ENCODE data around the gene TMEM184C. TPM values are rescaled to one million over a fixed set of nuclear protein-coding genes. Genes with fewer than 3 reads are reported as not detected.

TMEM184C gene
- total RNA-seq, 4 donors from 2014 or later: 15.4 to 22.1 (median 16.6) TPM

GRCh38 chr4:147714575-147715401, 97.6 kb downstream of the TMEM184C start:
- Histone ChIP-seq H3K27ac (replicated peaks in 1 of 4) (peak overlapping the region in 2 of 4 donors; percentile 23 to 24), H3K4me3 (no peak overlapping the region), H3K9me3 (no peaks in the 10 kb centered on the region), H3K4me1 (peaks cover 4 to 15% (median 9%) of the 10 kb centered on the region in 4 donors), H3K27me3 (no peaks in the 10 kb centered on the region), H3K36me3 (no peaks in the 10 kb centered on the region)
- 89% methylated on average over 8 of the region's 8 CpGs for WGBS
- intact Hi-C loops (cut with DNase I): no loop called here
- peak; percentile 84 for DNase-seq (ENCODE audit: extremely low spot score)
- TF ChIP-seq EP300 (IDR thresholded peaks at IDR 0.05): no peak
- no peak for TF ChIP-seq CTCF (IDR thresholded peaks at IDR 0.05)
- no peak for TF ChIP-seq POLR2A (IDR thresholded peaks at IDR 0.05; ENCODE audit: low read depth)
- TF ChIP-seq POLR2AphosphoS5 (IDR thresholded peaks at IDR 0.05): peak in 1 of 2 donors; percentile 44

GRCh38 chr4:147717878-147718277, 100.7 kb downstream of the TMEM184C start:
- 74% methylated on average over 1 of the region's 1 CpG for WGBS
- H3K27me3 ChIP-seq: no peaks in the 10 kb centered on the region
- no peak for DNase-seq (ENCODE audit: extremely low spot score)
- no peak overlapping the region for H3K27ac ChIP-seq (replicated peaks in 1 of 4)
- no peak overlapping the region for H3K4me3 ChIP-seq
- TF ChIP-seq EP300 (IDR thresholded peaks at IDR 0.05) (no peak), POLR2AphosphoS5 (IDR thresholded peaks at IDR 0.05) (no peak), POLR2A (IDR thresholded peaks at IDR 0.05; ENCODE audit: low read depth) (no peak), CTCF (IDR thresholded peaks at IDR 0.05) (no peak)
- intact Hi-C loops (cut with DNase I): no loop called here
- H3K4me1 ChIP-seq: peaks cover 4 to 15% (median 9%) of the 10 kb centered on the region in 4 donors
- H3K36me3 ChIP-seq: no peaks in the 10 kb centered on the region
- no peaks in the 10 kb centered on the region for H3K9me3 ChIP-seq

Other genes starting within 250 kb of the TMEM184C start
- gene EDNRA, start 136.3 kb upstream of the TMEM184C start, total RNA-seq: 1 to 10 TPM in 3 of 4 donors, under 1 TPM in 1; 0.83 to 8.0 (median 3.9) TPM
- gene PRMT9, start 66.8 kb downstream of the TMEM184C start, total RNA-seq: 1 to 10 TPM; 4.1 to 7.5 (median 6.4) TPM
- 100 to 1,000 TPM; 186 to 296 (median 192) TPM for gene ARHGAP10, start 114.7 kb downstream of the TMEM184C start, total RNA-seq

Data from esophagus muscularis mucosa (tissue), 4 donors.